ENCODE data around the gene SFPQ. TPM values are rescaled to one million over a fixed set of nuclear protein-coding genes. Genes with fewer than 3 reads are reported as not detected.
"Not testable (repeated sequence)": the region's sequence is repeated elsewhere in the genome, so short reads cannot be mapped to it uniquely, and the experiment has no call there.

SFPQ gene, protein sequence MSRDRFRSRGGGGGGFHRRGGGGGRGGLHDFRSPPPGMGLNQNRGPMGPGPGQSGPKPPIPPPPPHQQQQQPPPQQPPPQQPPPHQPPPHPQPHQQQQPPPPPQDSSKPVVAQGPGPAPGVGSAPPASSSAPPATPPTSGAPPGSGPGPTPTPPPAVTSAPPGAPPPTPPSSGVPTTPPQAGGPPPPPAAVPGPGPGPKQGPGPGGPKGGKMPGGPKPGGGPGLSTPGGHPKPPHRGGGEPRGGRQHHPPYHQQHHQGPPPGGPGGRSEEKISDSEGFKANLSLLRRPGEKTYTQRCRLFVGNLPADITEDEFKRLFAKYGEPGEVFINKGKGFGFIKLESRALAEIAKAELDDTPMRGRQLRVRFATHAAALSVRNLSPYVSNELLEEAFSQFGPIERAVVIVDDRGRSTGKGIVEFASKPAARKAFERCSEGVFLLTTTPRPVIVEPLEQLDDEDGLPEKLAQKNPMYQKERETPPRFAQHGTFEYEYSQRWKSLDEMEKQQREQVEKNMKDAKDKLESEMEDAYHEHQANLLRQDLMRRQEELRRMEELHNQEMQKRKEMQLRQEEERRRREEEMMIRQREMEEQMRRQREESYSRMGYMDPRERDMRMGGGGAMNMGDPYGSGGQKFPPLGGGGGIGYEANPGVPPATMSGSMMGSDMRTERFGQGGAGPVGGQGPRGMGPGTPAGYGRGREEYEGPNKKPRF
- total RNA-seq, result 100 to 1,000 TPM; 350 to 389 TPM

DNA sequence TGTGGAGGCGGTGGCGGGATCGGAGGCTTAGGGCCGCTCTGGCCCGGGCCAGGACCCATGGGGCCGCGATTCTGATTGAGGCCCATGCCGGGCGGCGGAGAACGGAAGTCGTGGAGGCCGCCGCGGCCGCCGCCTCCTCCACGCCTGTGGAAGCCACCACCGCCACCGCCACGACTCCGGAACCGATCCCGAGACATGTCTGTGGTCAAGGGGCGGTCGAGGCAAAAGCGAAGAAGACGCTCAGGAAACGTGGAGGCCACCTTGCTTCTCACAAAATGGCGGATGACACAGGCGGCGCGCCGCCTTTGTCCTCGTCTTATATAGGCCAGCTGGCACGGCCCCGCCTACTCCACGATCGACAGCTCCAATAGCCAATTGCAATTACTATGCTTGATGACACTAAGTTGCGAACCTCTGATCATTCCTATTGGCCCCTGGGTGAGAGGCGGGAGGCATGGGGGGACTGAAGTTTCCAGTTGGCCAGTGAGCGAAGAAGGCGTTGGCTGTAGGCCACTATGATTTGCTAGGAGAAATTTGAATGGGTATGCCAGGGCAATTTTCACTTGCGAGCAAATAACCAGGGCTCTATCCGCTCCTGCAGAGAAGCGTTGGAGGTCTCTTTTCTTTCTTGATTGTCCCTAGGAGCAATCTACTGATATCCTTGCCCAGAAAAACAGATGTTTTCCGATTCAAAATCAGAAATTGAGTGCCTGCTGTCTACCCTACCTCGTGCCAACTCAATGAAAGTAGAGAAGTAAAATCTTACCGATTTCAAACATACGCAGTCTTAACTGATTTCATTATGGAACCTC, at the start of gene SFPQ:
SFPQ (minus strand) TSS at position 293 of the 812 bp plus-strand sequence; CDS start at position 197, 96 bp downstream.
- Mint-ChIP-seq H3K27me3 (no peaks in the 10 kb centered on the region), H3K36me3 (ENCODE audit: low read depth) (peaks cover 41% of the 10 kb centered on the region), H3K4me1 (peaks cover 32% of the 10 kb centered on the region), H3K27ac (peak within 1 kb of the TSS; percentile 98), H3K9me3 (ENCODE audit: low read depth) (no peaks in the 10 kb centered on the region), H3K4me3 (peak within 1 kb of the TSS; percentile 90)
- peak; percentile 96 for DNase-seq
- ChIA-PET CTCF (interaction anchor here (0.6 to 1.5 kb wide), 3 partner anchors 9 to 580 kb away, joined by 3 to 6 read pairs (median 4); no protein-coding TSS in a partner anchor), POLR2A (interaction anchor here (0.7 to 1.6 kb wide), 10 partner anchors 12 to 576 kb away, joined by 3 to 7 read pairs (median 4); partner anchors contain the start of genes KIAA0319L, NCDN and ZMYM1)
- intact Hi-C loops (cut with DNase I, micrococcal nuclease), result loop anchor here (1.0 to 10.0 kb wide), 19 partner anchors 75 to 1262 kb away; partner anchors contain the start of genes KIAA0319L (in 2 of the 2), NCDN (in 2 of the 2), SMIM12 (in 2 of the 2) and ZMYM1 (in 2 of the 2)
- ATAC-seq, result peak; percentile 96

DNA sequence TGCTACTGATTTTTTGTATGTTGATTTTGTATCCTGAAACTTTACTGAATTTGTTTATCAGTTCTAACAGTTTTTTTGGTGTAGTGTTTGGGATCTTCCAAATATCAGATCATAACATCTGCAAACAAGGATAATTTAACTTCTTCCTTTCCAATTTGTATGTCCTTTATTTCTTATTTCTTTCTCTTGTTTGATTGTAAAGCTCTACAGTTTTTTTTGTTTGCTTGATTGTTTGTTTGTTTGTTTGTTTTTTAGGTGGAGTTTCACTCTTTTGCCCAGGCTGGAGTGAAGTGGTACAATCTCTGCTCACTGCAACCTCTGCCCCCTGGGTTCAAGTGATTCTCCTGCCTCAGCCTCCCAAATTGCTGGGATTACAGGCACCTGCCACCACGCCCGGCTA, 43.8 kb upstream of the SFPQ start:
- H3K27me3 Mint-ChIP-seq; DNase-seq; CTCF ChIA-PET; POLR2A ChIA-PET; intact Hi-C loops (cut with DNase I, micrococcal nuclease); H3K9me3 Mint-ChIP-seq (ENCODE audit: low read depth); H3K4me3 Mint-ChIP-seq; H3K27ac Mint-ChIP-seq; H3K4me1 Mint-ChIP-seq; ATAC-seq; H3K36me3 Mint-ChIP-seq (ENCODE audit: low read depth): not testable (repeated sequence)

DNA sequence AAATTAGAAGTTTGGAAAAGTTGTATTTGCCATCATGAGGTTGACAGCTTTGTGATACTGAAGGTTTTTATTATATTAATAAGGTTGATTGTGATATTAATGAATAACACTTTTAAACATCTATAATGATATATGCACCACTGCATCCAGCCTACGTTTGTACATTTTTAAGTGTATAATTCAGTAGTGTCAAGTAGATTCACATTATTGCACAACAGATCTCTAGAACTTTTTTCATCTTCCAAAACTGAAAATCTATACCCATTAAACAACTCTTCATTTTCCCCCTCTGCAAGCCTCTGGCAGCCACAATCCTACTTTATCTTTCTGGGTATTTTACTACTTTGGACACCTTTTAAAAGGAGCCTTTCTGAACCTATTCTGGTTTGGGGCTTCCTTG, 38.3 kb upstream of the SFPQ start:
- Mint-ChIP-seq H3K4me1 (peaks cover 13% of the 10 kb centered on the region), H3K4me3 (no peak overlapping the region), H3K27me3 (peaks cover 2% of the 10 kb centered on the region), H3K9me3 (ENCODE audit: low read depth) (no peaks in the 10 kb centered on the region), H3K27ac (no peak overlapping the region), H3K36me3 (ENCODE audit: low read depth) (no peaks in the 10 kb centered on the region)
- intact Hi-C loops (cut with DNase I, micrococcal nuclease), result no loop called here
- ATAC-seq (no peak), DNase-seq (no peak)
- CTCF ChIA-PET, result interaction anchor here (0.6 to 1.2 kb wide), 2 partner anchors 17 to 493 kb away, joined by 3 read pairs; no protein-coding TSS in a partner anchor
- POLR2A ChIA-PET, result interaction anchor here (0.6 kb wide), 1 partner anchor 55 kb away, joined by 5 read pairs; no protein-coding TSS in a partner anchor

DNA sequence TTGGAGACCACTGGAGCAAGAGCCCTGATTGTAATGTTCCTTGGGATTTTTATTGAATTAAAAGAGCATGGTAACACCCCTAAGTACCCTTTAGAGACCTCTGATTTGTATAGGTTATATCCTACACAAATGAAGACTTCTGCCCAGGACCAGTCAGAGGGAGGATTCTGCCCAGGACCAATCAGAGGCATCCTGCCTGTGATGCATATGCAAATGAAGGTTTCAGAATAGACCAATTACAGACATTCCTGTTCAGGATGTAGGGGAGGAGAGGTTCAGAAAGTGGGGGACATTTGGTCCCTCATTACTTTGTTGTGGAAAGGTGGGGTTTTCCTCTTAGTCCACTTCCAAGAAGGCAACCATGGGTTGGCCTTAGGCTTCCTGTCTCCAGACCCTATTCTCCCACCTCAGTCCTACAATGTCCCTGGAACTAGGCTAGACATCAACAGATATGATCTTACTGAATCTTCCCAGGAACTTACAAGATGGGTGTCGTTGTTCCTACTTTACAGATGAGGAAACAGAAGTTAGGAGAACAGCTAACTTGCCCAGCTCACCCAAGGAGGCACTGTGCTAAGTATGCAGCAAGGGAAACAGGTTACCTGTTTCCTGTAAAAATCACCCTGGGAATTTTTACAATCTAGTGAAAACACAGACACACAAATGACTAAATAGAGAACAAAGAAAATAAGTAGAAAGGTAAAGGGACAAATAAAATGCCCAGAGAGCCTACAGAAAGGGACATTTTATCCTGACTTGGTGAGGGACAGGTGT, 36.8 kb upstream of the SFPQ start:
- ChIA-PET POLR2A (no interaction called here), CTCF (no interaction called here)
- DNase-seq (no peak), ATAC-seq (peak; percentile 71)
- Mint-ChIP-seq H3K4me1 (peaks cover 13% of the 10 kb centered on the region), H3K4me3 (no peak overlapping the region), H3K27ac (no peak overlapping the region), H3K27me3 (peaks cover 2% of the 10 kb centered on the region), H3K9me3 (ENCODE audit: low read depth) (no peaks in the 10 kb centered on the region), H3K36me3 (ENCODE audit: low read depth) (no peaks in the 10 kb centered on the region)
- intact Hi-C loops (cut with DNase I, micrococcal nuclease), result no loop called here

DNA sequence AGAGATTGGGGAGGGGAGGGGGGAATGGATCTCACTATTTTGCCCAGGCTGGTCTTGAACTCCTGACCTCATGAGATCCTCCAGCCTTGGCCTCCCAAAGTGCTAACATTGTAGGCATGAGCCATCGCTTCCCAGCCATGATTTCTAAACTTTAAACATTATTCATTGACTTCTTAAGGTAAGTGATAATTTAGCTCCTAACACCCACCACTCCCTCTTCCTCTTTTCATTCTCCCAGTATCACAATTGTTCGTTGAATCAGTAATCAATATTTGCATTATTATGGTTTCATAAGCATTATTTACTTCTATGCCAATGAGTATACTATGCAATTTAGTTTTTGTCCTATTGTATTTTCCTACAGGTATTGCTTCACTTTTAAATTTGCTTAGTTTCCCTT, 33.6 kb upstream of the SFPQ start:
- peaks cover 2% of the 10 kb centered on the region for H3K27me3 Mint-ChIP-seq
- peaks cover 13% of the 10 kb centered on the region for H3K4me1 Mint-ChIP-seq
- ChIA-PET CTCF (interaction anchor here (0.7 kb wide), 1 partner anchor 13 kb away, joined by 3 read pairs; no protein-coding TSS in a partner anchor), POLR2A (no interaction called here)
- DNase-seq (no peak), ATAC-seq (no peak)
- H3K27ac Mint-ChIP-seq, result no peak overlapping the region
- intact Hi-C loops (cut with DNase I, micrococcal nuclease), result no loop called here
- H3K36me3 Mint-ChIP-seq (ENCODE audit: low read depth), result no peaks in the 10 kb centered on the region
- no peaks in the 10 kb centered on the region for H3K9me3 Mint-ChIP-seq (ENCODE audit: low read depth)
- H3K4me3 Mint-ChIP-seq, result no peak overlapping the region

DNA sequence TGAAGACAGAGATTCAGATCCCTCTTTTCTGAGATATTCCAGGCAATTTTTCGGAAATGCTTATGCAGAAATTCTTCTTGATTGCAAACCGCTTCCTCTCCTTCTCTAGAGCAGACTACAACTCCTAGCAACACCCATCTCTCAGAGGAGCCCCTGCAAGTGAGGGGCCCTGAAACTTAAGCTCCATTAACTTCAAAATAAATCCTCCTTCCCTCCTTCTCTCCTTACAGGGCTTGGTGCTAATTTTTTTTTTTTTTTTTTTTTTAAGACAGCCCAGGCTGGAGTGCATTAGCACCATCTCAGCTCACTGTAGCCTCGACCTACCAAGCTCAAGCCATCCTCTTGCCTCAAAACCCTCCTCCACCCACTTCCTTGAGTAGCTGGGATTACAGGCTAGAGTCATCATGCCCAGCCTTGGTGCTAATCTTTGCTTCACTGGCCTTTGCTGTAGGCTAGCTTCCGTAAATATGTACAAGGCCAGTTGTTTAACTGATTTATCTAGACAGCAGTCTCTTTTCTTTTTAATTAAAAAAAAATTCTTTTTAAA, 30.2 kb upstream of the SFPQ start:
- H3K4me3 Mint-ChIP-seq, result no peak overlapping the region
- H3K36me3 Mint-ChIP-seq (ENCODE audit: low read depth), result no peaks in the 10 kb centered on the region
- ChIA-PET CTCF (interaction anchor here (0.6 to 2.3 kb wide), 5 partner anchors 16 to 288 kb away, joined by 3 to 8 read pairs (median 4); no protein-coding TSS in a partner anchor), POLR2A (no interaction called here)
- no peak overlapping the region for H3K27ac Mint-ChIP-seq
- H3K27me3 Mint-ChIP-seq, result peaks cover 2% of the 10 kb centered on the region
- intact Hi-C loops (cut with DNase I, micrococcal nuclease), result no loop called here
- H3K9me3 Mint-ChIP-seq (ENCODE audit: low read depth), result no peaks in the 10 kb centered on the region
- H3K4me1 Mint-ChIP-seq, result no peaks in the 10 kb centered on the region
- ATAC-seq, result no peak
- DNase-seq, result no peak

DNA sequence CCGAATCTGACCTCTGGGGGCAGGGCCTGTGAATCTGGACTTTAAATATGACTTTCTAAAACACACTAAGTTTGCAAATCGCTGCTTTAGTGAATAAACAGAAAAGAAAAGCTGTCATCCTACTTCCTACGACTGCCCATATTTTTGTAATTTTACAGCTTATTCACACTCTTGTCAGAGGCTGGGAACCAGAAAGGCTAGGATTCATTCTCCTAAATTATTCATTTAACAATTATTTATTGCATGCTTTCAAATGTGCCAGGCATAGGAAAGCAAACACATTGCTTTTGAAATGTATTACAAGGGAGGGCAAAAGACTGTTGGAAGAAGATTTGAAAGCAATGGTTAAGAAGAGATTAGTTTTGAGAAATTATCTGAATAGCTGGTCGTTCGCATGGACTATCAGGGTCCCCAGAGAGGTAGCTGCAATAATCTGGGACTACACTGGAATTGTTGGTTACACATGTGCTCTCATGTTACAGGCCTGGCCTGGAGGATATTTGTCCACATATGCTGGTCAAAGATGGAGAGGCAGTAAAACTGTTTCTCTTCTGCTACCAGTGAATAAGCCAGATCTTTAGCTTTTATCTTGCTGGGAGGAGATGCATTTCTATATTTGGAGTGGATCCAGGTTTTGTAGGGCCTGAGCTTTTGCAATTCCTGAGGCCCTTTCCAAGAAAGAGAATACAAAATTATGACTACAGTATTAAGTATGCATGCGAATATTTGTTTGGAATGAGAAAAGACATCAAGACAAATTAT, 29.6 kb upstream of the SFPQ start:
- Mint-ChIP-seq H3K27me3 (peaks cover 2% of the 10 kb centered on the region), H3K27ac (no peak overlapping the region), H3K9me3 (ENCODE audit: low read depth) (no peaks in the 10 kb centered on the region), H3K4me1 (no peaks in the 10 kb centered on the region), H3K36me3 (ENCODE audit: low read depth) (no peaks in the 10 kb centered on the region), H3K4me3 (no peak overlapping the region)
- intact Hi-C loops (cut with DNase I, micrococcal nuclease), result no loop called here
- DNase-seq (no peak), ATAC-seq (no peak)
- CTCF ChIA-PET, result interaction anchor here (0.6 to 2.3 kb wide), 8 partner anchors 15 to 346 kb away, joined by 3 to 8 read pairs (median 3); no protein-coding TSS in a partner anchor
- POLR2A ChIA-PET, result no interaction called here

DNA sequence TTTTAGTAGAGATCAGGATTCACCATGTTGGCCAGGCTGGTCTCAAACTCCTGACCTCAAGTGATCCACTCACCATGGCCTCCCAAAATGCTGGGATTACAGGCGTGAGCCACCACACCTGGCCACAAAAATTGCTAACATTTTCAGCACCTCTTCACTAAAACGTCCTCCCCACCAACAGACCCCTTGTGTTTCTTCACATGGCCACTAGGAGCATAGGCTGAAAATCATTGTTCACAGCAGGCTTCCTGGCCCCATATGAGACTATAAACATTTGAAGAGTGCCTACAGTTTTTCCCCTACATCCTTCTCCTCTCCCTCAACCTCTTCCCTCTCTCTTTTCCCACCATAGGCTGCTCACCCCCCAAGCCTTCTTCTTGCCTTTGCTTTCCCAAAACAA, 28.0 kb upstream of the SFPQ start:
- POLR2A ChIA-PET, result no interaction called here
- H3K9me3 Mint-ChIP-seq (ENCODE audit: low read depth), result no peaks in the 10 kb centered on the region
- DNase-seq (peak; percentile 22), ATAC-seq (peak; percentile 61)
- intact Hi-C loops (cut with DNase I, micrococcal nuclease), result no loop called here
- CTCF ChIA-PET, result interaction anchor here (0.7 to 2.3 kb wide), 3 partner anchors 14 to 348 kb away, joined by 3 to 8 read pairs (median 3); no protein-coding TSS in a partner anchor
- H3K4me3 Mint-ChIP-seq, result no peak overlapping the region
- H3K4me1 Mint-ChIP-seq, result no peaks in the 10 kb centered on the region
- no peaks in the 10 kb centered on the region for H3K27me3 Mint-ChIP-seq
- H3K36me3 Mint-ChIP-seq (ENCODE audit: low read depth), result no peaks in the 10 kb centered on the region
- no peak overlapping the region for H3K27ac Mint-ChIP-seq

DNA sequence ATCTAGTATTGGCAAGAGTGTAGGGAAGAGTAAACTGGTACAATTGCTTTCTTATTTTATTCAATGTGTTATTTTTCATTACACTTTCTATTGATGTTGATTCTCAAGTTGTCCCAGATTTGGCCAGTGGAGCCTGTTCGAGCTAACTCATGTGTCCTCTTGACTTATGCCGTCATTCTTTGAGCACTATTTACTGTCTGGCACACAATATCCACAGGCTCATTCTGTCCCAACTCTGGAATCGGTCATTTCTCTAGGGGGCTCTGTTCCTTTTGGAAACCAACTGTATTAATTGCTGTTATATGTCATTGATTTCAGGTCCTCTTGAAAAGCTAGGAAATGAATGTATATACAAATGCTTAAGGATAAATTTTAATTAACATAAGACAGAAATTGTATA, 22.4 kb upstream of the SFPQ start:
- ATAC-seq (no peak), DNase-seq (no peak)
- Mint-ChIP-seq H3K4me1 (peaks cover 3% of the 10 kb centered on the region), H3K36me3 (ENCODE audit: low read depth) (no peaks in the 10 kb centered on the region), H3K9me3 (ENCODE audit: low read depth) (no peaks in the 10 kb centered on the region), H3K27ac (no peak overlapping the region), H3K4me3 (no peak overlapping the region), H3K27me3 (no peaks in the 10 kb centered on the region)
- intact Hi-C loops (cut with DNase I, micrococcal nuclease), result no loop called here
- POLR2A ChIA-PET, result no interaction called here
- CTCF ChIA-PET, result no interaction called here

DNA sequence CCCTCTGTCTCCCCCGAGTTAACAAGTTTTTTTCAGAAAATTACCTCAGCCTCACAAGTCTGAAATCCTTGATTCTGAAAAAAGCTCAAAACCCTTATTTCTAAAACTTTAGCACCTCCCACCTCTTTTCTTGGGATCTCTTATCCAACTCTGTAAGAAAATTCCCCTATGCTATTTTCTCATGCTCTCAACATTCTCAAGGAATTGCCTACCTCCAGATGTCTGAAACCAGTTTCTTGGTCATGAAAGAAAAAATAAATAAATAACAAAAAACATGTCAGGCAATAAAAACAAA, 18.1 kb upstream of the SFPQ start:
- ATAC-seq (no peak), DNase-seq (no peak)
- no peak overlapping the region for H3K4me3 Mint-ChIP-seq
- no peaks in the 10 kb centered on the region for H3K9me3 Mint-ChIP-seq (ENCODE audit: low read depth)
- H3K36me3 Mint-ChIP-seq (ENCODE audit: low read depth), result no peaks in the 10 kb centered on the region
- ChIA-PET POLR2A (no interaction called here), CTCF (no interaction called here)
- H3K4me1 Mint-ChIP-seq, result peaks cover 3% of the 10 kb centered on the region
- no peak overlapping the region for H3K27ac Mint-ChIP-seq
- no peaks in the 10 kb centered on the region for H3K27me3 Mint-ChIP-seq
- intact Hi-C loops (cut with DNase I, micrococcal nuclease), result no loop called here

Data from activated CD4-positive, alpha-beta T cell treated with anti-CD3 and anti-CD28 coated beads for 36 hours (primary cell).